ENCODE measurements around the gene RBBP8.

- TF ChIP-seq CTCF (IDR thresholded peaks at IDR 0.05) (no peak), POLR2A (IDR thresholded peaks at IDR 0.05) (no peak)
Observed at GRCh38 chr18:23056315-23056714, 123.2 kb downstream of the RBBP8 start.

Measured in adrenal gland (tissue), 5 donors.